Brain microvascular endothelial cell (primary cell): ENCODE measurements around the gene SBNO2.
A peak's percentile ranks its signal among the peaks of the same experiment; 100 is the strongest.
"Not testable (repeated sequence)": the region's sequence is repeated elsewhere in the genome, so short reads cannot be mapped to it uniquely, and the experiment has no call there.

Experiments used
- DNase-seq: peaks from one replicate; pipeline ENCODE4 v3.0.0-alpha.2; 2020
- H3K27ac ChIP-seq: fragments of 250-450 bp; sonication (Bioruptor Pico); 2 replicates; pipeline ENCODE4 v1.5.1; 2020; ENCODE audit warnings: mild to moderate bottlenecking, moderate library complexity
- H3K27me3 ChIP-seq: fragments of 250-450 bp; sonication (Bioruptor Pico); replicated peaks from 2 replicates; pipeline ENCODE4 v1.5.1; 2020; ENCODE audit warnings: mild to moderate bottlenecking
- H3K36me3 ChIP-seq: fragments of 250-450 bp; sonication (Bioruptor Pico); replicated peaks from 2 replicates; pipeline ENCODE4 v1.5.1; 2020; ENCODE audit warnings: mild to moderate bottlenecking
- H3K4me3 ChIP-seq: 2 replicates; pipeline ENCODE4 v1.5.1; 2011; ENCODE audit warnings: low read depth, mild to moderate bottlenecking, control low read depth, low read length, moderate library complexity
- in situ Hi-C: cut with HindIII; loops from 2 replicates; pipeline ENCODE4 v1.10.0; 2017; ENCODE audit warnings: low sequenced_read_pairs, low pct_ligation_motif_present
- TF ChIP-seq, protein P1 (sequence below): IDR thresholded peaks from 2 replicates; pipeline ENCODE4 v1.5.1; 2011; ENCODE audit warnings: low read depth, mild to moderate bottlenecking, moderate library complexity, low read length, control low read depth, inconsistent platforms; ENCODE audit errors: missing control alignments

SBNO2 gene

GRCh38 chr19:1214862-1215731 is 41.0 kb upstream of the SBNO2 start:
- Histone ChIP-seq H3K4me3 (no peak overlapping the region), H3K36me3 (peaks cover 5% of the 10 kb centered on the region), H3K27ac (peak overlapping the region; percentile 25), H3K27me3 (no peaks in the 10 kb centered on the region)
- in situ Hi-C loops = no loop called here
- TF ChIP-seq, protein P1, sequence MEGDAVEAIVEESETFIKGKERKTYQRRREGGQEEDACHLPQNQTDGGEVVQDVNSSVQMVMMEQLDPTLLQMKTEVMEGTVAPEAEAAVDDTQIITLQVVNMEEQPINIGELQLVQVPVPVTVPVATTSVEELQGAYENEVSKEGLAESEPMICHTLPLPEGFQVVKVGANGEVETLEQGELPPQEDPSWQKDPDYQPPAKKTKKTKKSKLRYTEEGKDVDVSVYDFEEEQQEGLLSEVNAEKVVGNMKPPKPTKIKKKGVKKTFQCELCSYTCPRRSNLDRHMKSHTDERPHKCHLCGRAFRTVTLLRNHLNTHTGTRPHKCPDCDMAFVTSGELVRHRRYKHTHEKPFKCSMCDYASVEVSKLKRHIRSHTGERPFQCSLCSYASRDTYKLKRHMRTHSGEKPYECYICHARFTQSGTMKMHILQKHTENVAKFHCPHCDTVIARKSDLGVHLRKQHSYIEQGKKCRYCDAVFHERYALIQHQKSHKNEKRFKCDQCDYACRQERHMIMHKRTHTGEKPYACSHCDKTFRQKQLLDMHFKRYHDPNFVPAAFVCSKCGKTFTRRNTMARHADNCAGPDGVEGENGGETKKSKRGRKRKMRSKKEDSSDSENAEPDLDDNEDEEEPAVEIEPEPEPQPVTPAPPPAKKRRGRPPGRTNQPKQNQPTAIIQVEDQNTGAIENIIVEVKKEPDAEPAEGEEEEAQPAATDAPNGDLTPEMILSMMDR = peak; percentile 41
- no peak for DNase-seq

GRCh38 chr19:1214299-1214861 is 40.3 kb upstream of the SBNO2 start:
- in situ Hi-C loops = no loop called here
- Histone ChIP-seq H3K27ac (peak overlapping the region; percentile 61), H3K36me3 (peaks cover 7% of the 10 kb centered on the region), H3K4me3 (no peak overlapping the region), H3K27me3 (no peaks in the 10 kb centered on the region)
- no peak for DNase-seq
- TF ChIP-seq, protein P1 = no peak

- H3K27ac ChIP-seq = peak overlapping the region; percentile 61
Observed at GRCh38 chr19:1213391-1214286, 39.6 kb upstream of the SBNO2 start.

GRCh38 chr19:1211494-1212234 is 37.6 kb upstream of the SBNO2 start:
- no peak for DNase-seq
- in situ Hi-C loops = no loop called here

More at GRCh38 chr19:1213391-1214286, 39.6 kb upstream of the SBNO2 start:
- Histone ChIP-seq H3K4me3 (no peak overlapping the region), H3K27me3 (no peaks in the 10 kb centered on the region), H3K36me3 (peaks cover 7% of the 10 kb centered on the region)
- peak; percentile 73 for DNase-seq
- in situ Hi-C loops = no loop called here
- TF ChIP-seq, protein P1 = no peak

DNA sequence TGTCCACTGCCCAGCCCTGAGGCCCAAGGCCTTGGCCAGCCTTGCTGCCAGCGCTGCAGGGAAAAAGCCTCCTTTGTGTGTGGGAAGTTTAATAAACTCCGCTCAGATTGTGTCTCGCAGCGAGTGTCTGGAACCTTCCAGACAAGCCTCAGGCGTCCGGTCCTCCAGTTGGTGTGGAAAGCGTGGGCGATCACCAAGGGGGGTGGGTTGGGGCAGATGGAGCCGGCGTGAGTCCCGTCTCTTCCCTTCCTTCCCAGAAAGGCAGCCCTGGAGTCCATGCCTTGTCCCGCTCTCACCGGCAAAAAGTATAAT is 36.1 kb upstream of the SBNO2 start:
- in situ Hi-C loops = no loop called here
- Histone ChIP-seq H3K27ac (no peak overlapping the region), H3K27me3 (no peaks in the 10 kb centered on the region), H3K36me3 (peaks cover 7% of the 10 kb centered on the region), H3K4me3 (no peak overlapping the region)
- DNase-seq = no peak
- TF ChIP-seq, protein P1 = no peak

More at GRCh38 chr19:1211494-1212234, 37.6 kb upstream of the SBNO2 start:
- Histone ChIP-seq H3K36me3 (peaks cover 7% of the 10 kb centered on the region), H3K27me3 (no peaks in the 10 kb centered on the region), H3K27ac (no peak overlapping the region), H3K4me3 (no peak overlapping the region)
- TF ChIP-seq, protein P1 = no peak

- in situ Hi-C loops, H3K27me3 ChIP-seq, H3K4me3 ChIP-seq, H3K36me3 ChIP-seq, DNase-seq, H3K27ac ChIP-seq: not testable (repeated sequence)
Observed at GRCh38 chr19:1208830-1209229, 34.8 kb upstream of the SBNO2 start.
